ENCODE results near the gene VPS35. TPM values are rescaled to one million over a fixed set of nuclear protein-coding genes. Genes with fewer than 3 reads are reported as not detected.
"Not testable (repeated sequence)": the region's sequence is repeated elsewhere in the genome, so short reads cannot be mapped to it uniquely, and the experiment has no call there.

The VPS35 gene
- total RNA-seq, 2 donors from 2014 or later, result 85.9 to 98.2 TPM

GRCh38 chr16:46638947-46639925 lies 49.7 kb downstream of the VPS35 start:
- Mint-ChIP-seq H3K27ac (peak overlapping the region in 1 of 2 donors; percentile 20), H3K36me3 (peaks cover 24 to 27% of the 10 kb centered on the region in 2 donors), H3K9me3 (peaks cover 12 to 20% of the 10 kb centered on the region in 2 donors)
- no peak for DNase-seq (ENCODE audit: low spot score in 2 of 2)
- no peak for ATAC-seq

GRCh38 chr16:46632778-46633733 lies 55.9 kb downstream of the VPS35 start:
- Mint-ChIP-seq H3K36me3 (no peaks in the 10 kb centered on the region), H3K27ac (no peak overlapping the region), H3K9me3 (no peaks in the 10 kb centered on the region)
- ATAC-seq (no peak), DNase-seq (ENCODE audit: low spot score in 2 of 2) (no peak)

- no peaks in the 10 kb centered on the region for H3K9me3 Mint-ChIP-seq
- H3K27ac Mint-ChIP-seq, result no peak overlapping the region
- DNase-seq (ENCODE audit: low spot score in 2 of 2) (no peak), ATAC-seq (no peak)
- H3K36me3 Mint-ChIP-seq, result no peaks in the 10 kb centered on the region
Observed at GRCh38 chr16:46629331-46630219, 59.4 kb downstream of the VPS35 start.

- ATAC-seq, result no peak
- DNase-seq (ENCODE audit: low spot score in 2 of 2), result no peak
- Mint-ChIP-seq H3K27ac (no peak overlapping the region), H3K9me3 (no peaks in the 10 kb centered on the region), H3K36me3 (no peaks in the 10 kb centered on the region)
Observed at GRCh38 chr16:46627746-46628145, 61.2 kb downstream of the VPS35 start.

GRCh38 chr16:46626681-46627080 lies 62.3 kb downstream of the VPS35 start:
- H3K27ac Mint-ChIP-seq; H3K9me3 Mint-ChIP-seq; H3K36me3 Mint-ChIP-seq; DNase-seq (ENCODE audit: low spot score in 2 of 2); ATAC-seq: not testable (repeated sequence)

- DNase-seq (ENCODE audit: low spot score in 2 of 2); H3K27ac Mint-ChIP-seq; H3K9me3 Mint-ChIP-seq; ATAC-seq: not testable (repeated sequence)
- H3K36me3 Mint-ChIP-seq, result peaks cover 10 to 15% of the 10 kb centered on the region in 2 donors
Observed at GRCh38 chr16:46624862-46625261, 64.1 kb downstream of the VPS35 start.

GRCh38 chr16:46623707-46624106 lies 65.3 kb downstream of the VPS35 start:
- not testable (repeated sequence) for DNase-seq (ENCODE audit: low spot score in 2 of 2); H3K9me3 Mint-ChIP-seq; H3K27ac Mint-ChIP-seq; ATAC-seq
- H3K36me3 Mint-ChIP-seq, result peaks cover 10 to 15% of the 10 kb centered on the region in 2 donors

GRCh38 chr16:46623246-46623645 lies 65.7 kb downstream of the VPS35 start:
- ATAC-seq; H3K9me3 Mint-ChIP-seq; DNase-seq (ENCODE audit: low spot score in 2 of 2); H3K27ac Mint-ChIP-seq: not testable (repeated sequence)
- peaks cover 10 to 15% of the 10 kb centered on the region in 2 donors for H3K36me3 Mint-ChIP-seq

GRCh38 chr16:46621934-46622676 lies 66.9 kb downstream of the VPS35 start:
- Mint-ChIP-seq H3K36me3 (peaks cover 10 to 15% of the 10 kb centered on the region in 2 donors), H3K9me3 (no peaks in the 10 kb centered on the region), H3K27ac (peak overlapping the region; percentile 91)
- no peak for ATAC-seq
- DNase-seq (ENCODE audit: low spot score in 2 of 2), result no peak

GRCh38 chr16:46621006-46621933 lies 67.7 kb downstream of the VPS35 start, which contains the start of gene SHCBP1:
TSS of gene SHCBP1 (minus strand) at chr16:46621379. CDS start at chr16:46621359, 20 bp downstream.
- DNase-seq (ENCODE audit: low spot score in 2 of 2) (peak; percentile 83 to 84), ATAC-seq (peak; percentile 98)
- Mint-ChIP-seq H3K9me3 (no peaks in the 10 kb centered on the region), H3K27ac (peak within 1 kb of the TSS; percentile 91 to 94), H3K36me3 (peaks cover 16% of the 10 kb centered on the region in 2 donors)

GRCh38 chr16:46620266-46621005 lies 68.5 kb downstream of the VPS35 start:
- H3K36me3 Mint-ChIP-seq, result peaks cover 22% of the 10 kb centered on the region in 2 donors
- ATAC-seq (peak in 1 of 2 donors; percentile 26), DNase-seq (ENCODE audit: low spot score in 2 of 2) (peak in 1 of 2 donors; percentile 12)
- H3K9me3 Mint-ChIP-seq, result no peaks in the 10 kb centered on the region
- H3K27ac Mint-ChIP-seq, result peak overlapping the region; percentile 90 to 91

GRCh38 chr16:46618516-46618915 lies 70.5 kb downstream of the VPS35 start:
- H3K36me3 Mint-ChIP-seq, result peaks cover 22 to 32% of the 10 kb centered on the region in 2 donors
- ATAC-seq, result no peak
- no peaks in the 10 kb centered on the region for H3K9me3 Mint-ChIP-seq
- H3K27ac Mint-ChIP-seq, result no peak overlapping the region
- DNase-seq (ENCODE audit: low spot score in 2 of 2), result no peak

GRCh38 chr16:46614006-46614405 lies 75.0 kb downstream of the VPS35 start:
- H3K9me3 Mint-ChIP-seq, result no peaks in the 10 kb centered on the region
- ATAC-seq, result no peak
- peaks cover 8 to 27% of the 10 kb centered on the region in 2 donors for H3K36me3 Mint-ChIP-seq
- no peak overlapping the region for H3K27ac Mint-ChIP-seq
- DNase-seq (ENCODE audit: low spot score in 2 of 2), result no peak

- Mint-ChIP-seq H3K9me3 (no peaks in the 10 kb centered on the region), H3K36me3 (peaks cover 8 to 27% of the 10 kb centered on the region in 2 donors), H3K27ac (no peak overlapping the region)
- DNase-seq (ENCODE audit: low spot score in 2 of 2) (no peak), ATAC-seq (no peak)
Observed at GRCh38 chr16:46613352-46613751, 75.6 kb downstream of the VPS35 start.
